SK-N-SH treated with all-trans-retinoic acid at 6 μM for 48 hours (cell line): ENCODE measurements around the gene ZNF699.
A peak's percentile ranks its signal among the peaks of the same experiment; 100 is the strongest.

Source experiments
- ATAC-seq: fragments of 200-7000 bp; cut with Tn5 transposase; 3 replicates; pipeline ENCODE4 v1.9.1; 2020; ENCODE audit warnings: mild to moderate bottlenecking, moderate library complexity
- ARNTL ChIP-seq: fragments of 450-650 bp; formaldehyde crosslinking; IDR thresholded peaks from 2 replicates; pipeline ENCODE4 v1.5.0; 2020; ENCODE audit warnings: low read depth, mild to moderate bottlenecking, moderate library complexity, borderline replicate concordance
- BACH2 ChIP-seq: fragments of 250-450 bp; sonication (Bioruptor Pico); IDR thresholded peaks from 2 replicates; pipeline ENCODE4 v1.9.0; 2021; ENCODE audit warnings: mild to moderate bottlenecking, borderline replicate concordance
- CREB5 ChIP-seq: fragments of 250-450 bp; sonication (Bioruptor Pico); IDR thresholded peaks from 2 replicates; pipeline ENCODE4 v1.5.1; 2020; ENCODE audit warnings: low read depth, mild to moderate bottlenecking, moderate library complexity
- CSDC2 ChIP-seq: fragments of 250-450 bp; sonication (Bioruptor Pico); IDR thresholded peaks from 2 replicates; pipeline ENCODE4 v1.5.0; 2020; ENCODE audit warnings: mild to moderate bottlenecking, moderate library complexity
- CSRNP3 ChIP-seq: fragments of 250-450 bp; sonication (Bioruptor Pico); IDR thresholded peaks from 2 replicates; pipeline ENCODE4 v1.5.1; 2021; ENCODE audit warnings: mild to moderate bottlenecking, moderate library complexity
- ESRRG ChIP-seq: fragments of 250-450 bp; sonication (Bioruptor Pico); IDR thresholded peaks from 2 replicates; pipeline ENCODE4 v1.6.1; 2021; ENCODE audit warnings: mild to moderate bottlenecking
- GLIS3 ChIP-seq: fragments of 250-450 bp; sonication (Bioruptor Pico); IDR thresholded peaks from 2 replicates; pipeline ENCODE4 v1.5.0; 2020; ENCODE audit warnings: mild to moderate bottlenecking, moderate library complexity
- ISL1 ChIP-seq: fragments of 250-450 bp; sonication (Bioruptor Pico); IDR thresholded peaks from 2 replicates; pipeline ENCODE4 v2.1.2; 2022; ENCODE audit warnings: mild to moderate bottlenecking, moderate library complexity
- OSR1 ChIP-seq: fragments of 250-450 bp; sonication (Bioruptor Pico); IDR thresholded peaks from 2 replicates; pipeline ENCODE4 v1.8.0; 2022; ENCODE audit warnings: moderate library complexity, mild to moderate bottlenecking, inconsistent platforms
- SNAI2 ChIP-seq: fragments of 250-450 bp; sonication (Bioruptor Pico); IDR thresholded peaks from 2 replicates; pipeline ENCODE4 v1.5.0; 2020; ENCODE audit warnings: mild to moderate bottlenecking, moderate library complexity
- TCF4 ChIP-seq: fragments of 250-450 bp; sonication (Bioruptor Pico); IDR thresholded peaks from 2 replicates; pipeline ENCODE4 v1.8.0; 2021; ENCODE audit warnings: mild to moderate bottlenecking, moderate library complexity, borderline replicate concordance
- TOX ChIP-seq: fragments of 250-450 bp; sonication (Bioruptor Pico); IDR thresholded peaks from 2 replicates; pipeline ENCODE4 v1.8.0; 2021; ENCODE audit warnings: mild to moderate bottlenecking, moderate library complexity, borderline replicate concordance
- TSHZ2 ChIP-seq: fragments of 250-450 bp; sonication (Bioruptor Pico); IDR thresholded peaks from 2 replicates; pipeline ENCODE4 v1.5.0; 2020; ENCODE audit warnings: mild to moderate bottlenecking, moderate library complexity
- ZFP3 ChIP-seq: fragments of 250-450 bp; sonication (Bioruptor Pico); IDR thresholded peaks from 2 replicates; pipeline ENCODE4 v1.5.0; 2020; ENCODE audit warnings: mild to moderate bottlenecking, moderate library complexity
- ZFP30 ChIP-seq: fragments of 450-650 bp; formaldehyde crosslinking; IDR thresholded peaks from 2 replicates; pipeline ENCODE4 v1.5.0; 2022; ENCODE audit warnings: mild to moderate bottlenecking, moderate library complexity
- ZNF565 ChIP-seq: fragments of 450-650 bp; formaldehyde crosslinking; conservative IDR thresholded peaks from 2 replicates; pipeline ENCODE4 v1.5.0; 2020; ENCODE audit warnings: low read depth, mild to moderate bottlenecking, moderate library complexity
- ZNF70 ChIP-seq: fragments of 450-650 bp; formaldehyde crosslinking; IDR thresholded peaks from 2 replicates; pipeline ENCODE4 v1.5.0; 2020; ENCODE audit warnings: mild to moderate bottlenecking, moderate library complexity
- TF ChIP-seq, protein P1 (sequence below): fragments of 250-450 bp; sonication (Bioruptor Pico); IDR thresholded peaks from 2 replicates; pipeline ENCODE4 v1.8.0; 2021; ENCODE audit warnings: low read depth, mild to moderate bottlenecking, moderate library complexity, borderline replicate concordance

The ZNF699 gene

DNA sequence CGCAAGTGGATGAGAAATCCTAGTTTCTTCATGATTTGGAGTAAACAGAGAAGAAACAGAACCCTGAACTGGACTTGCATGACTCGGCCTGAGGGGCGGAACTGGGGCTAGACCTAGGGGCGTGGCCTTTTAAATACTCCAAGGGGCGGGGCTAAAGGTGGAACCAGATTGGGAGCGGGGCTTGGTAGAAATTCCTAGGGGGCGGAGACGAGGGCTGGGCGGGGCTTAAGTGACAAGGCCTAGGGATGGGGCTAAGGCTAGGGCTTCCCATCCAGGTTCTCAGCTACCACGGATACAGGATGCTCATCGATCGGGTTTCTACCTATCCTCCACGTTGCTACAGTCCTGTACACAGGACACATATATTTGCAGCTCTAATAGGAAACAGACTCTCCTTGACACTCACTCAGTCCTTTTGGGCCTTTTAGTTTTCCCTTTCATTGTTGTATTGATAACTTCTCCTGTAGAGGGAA, 372 bp upstream of the ZNF699 start:
- peak; percentile 92 for ATAC-seq
- TF ChIP-seq ZNF70 (CRISPR knock-in tag) (no peak), ZFP3 (no peak), ZNF565 (no peak), TCF4 (no peak), CSRNP3 (no peak), CREB5 (no peak), ESRRG (CRISPR knock-in tag) (no peak), ARNTL (CRISPR knock-in tag) (no peak), CSDC2 (CRISPR knock-in tag) (no peak), GLIS3 (no peak), ISL1 (CRISPR knock-in tag) (no peak), OSR1 (no peak), TSHZ2 (CRISPR knock-in tag) (no peak), ZFP30 (no peak), BACH2 (CRISPR knock-in tag) (no peak)
- TF ChIP-seq, protein P1, sequence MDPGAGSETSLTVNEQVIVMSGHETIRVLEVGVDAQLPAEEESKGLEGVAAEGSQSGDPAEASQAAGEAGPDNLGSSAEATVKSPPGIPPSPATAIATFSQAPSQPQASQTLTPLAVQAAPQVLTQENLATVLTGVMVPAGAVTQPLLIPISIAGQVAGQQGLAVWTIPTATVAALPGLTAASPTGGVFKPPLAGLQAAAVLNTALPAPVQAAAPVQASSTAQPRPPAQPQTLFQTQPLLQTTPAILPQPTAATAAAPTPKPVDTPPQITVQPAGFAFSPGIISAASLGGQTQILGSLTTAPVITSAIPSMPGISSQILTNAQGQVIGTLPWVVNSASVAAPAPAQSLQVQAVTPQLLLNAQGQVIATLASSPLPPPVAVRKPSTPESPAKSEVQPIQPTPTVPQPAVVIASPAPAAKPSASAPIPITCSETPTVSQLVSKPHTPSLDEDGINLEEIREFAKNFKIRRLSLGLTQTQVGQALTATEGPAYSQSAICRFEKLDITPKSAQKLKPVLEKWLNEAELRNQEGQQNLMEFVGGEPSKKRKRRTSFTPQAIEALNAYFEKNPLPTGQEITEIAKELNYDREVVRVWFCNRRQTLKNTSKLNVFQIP = no peak

DNA sequence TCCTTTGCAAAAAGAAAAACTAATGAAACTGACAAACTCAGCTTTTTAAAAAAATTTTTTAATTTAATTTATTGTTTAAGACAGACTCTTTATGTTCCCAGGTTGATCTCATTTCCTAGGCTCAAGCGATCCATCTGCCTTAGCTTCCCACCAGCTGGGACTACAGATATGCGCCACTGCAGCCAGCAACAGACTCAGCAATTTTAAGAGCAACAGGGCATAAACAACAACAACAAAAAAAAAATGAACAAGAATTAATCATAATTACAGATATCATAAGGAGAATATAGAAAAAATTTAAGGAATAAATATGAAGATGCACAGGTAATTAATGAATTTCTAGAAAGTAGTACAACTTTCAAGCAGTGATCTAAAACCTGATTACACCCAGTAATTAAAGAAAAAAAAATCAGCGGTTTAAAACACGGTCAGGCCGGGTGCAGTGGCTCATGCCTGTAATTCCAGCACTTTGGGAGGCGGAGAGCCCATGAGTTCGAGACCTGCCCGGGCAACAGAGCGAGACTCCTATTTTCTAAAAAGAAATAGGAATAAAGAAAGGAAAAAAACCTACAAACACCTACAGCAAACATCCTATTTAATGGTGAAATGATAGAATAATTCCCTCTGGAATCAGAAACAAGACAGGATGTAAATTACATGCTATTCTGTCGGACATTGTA, 1.4 kb downstream of the ZNF699 start:
- TF ChIP-seq ZFP30 = no peak
- no peak for TF ChIP-seq TOX (CRISPR knock-in tag)
- TF ChIP-seq ZNF70 (CRISPR knock-in tag) = no peak
- no peak for TF ChIP-seq ZFP3
- no peak for TF ChIP-seq ARNTL (CRISPR knock-in tag)
- TF ChIP-seq TCF4 = no peak
- no peak for TF ChIP-seq CSRNP3
- TF ChIP-seq CREB5 = no peak
- no peak for TF ChIP-seq ISL1 (CRISPR knock-in tag)
- no peak for TF ChIP-seq ZNF565
- TF ChIP-seq, protein P1 = no peak
- TF ChIP-seq GLIS3 = no peak
- TF ChIP-seq SNAI2 (CRISPR knock-in tag) = no peak
- TF ChIP-seq OSR1 = no peak
- ATAC-seq = no peak
